NCI-H1048 (cell line): ENCODE data around the gene BST1.

ENCODE experiments used
- DNase-seq: peaks from one replicate; lab custom pipeline; 2025; lab: John Stamatoyannopoulos, UW

BST1 gene

DNA sequence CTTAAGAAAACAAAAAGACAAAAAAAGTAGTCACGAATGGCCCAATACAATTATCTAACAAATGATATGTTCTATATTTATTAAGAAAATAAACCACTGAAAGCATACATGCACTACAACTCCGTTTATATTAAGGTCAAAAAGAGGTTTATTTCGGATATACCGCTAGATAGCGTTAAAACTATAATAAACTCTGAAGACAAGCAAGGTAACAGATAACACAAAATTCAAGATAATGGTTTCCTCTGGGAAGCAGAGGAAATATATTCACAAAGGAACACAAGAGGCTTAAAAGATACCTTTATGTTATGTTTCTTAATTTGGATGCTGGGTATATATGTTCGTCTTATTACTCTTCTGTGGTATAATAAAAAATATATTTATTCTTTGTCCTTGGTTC, 26.0 kb upstream of the BST1 start:
- DNase-seq = no peak

DNA sequence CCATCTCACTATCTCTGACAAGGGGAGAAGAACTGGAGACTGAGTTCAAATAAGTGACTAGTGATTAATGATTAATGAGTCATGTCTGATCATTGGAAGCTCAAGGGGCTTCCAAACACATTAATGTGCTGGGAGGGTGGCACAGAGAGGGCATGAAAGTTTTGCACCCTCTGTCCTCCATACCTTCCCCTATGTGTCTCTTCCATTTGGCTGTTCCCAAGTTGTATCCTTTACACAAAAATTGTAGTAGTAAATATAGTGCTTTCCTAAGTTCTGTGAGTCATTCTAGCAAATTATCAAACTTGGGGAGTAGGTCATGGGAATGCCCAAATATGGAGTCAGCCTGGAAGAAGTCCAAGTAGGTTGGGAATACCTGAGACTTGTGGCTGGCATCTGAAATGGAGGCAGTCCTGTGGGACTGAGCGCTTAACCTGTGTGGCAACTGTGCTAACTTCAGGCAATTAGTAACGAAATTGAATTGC, 25.3 kb upstream of the BST1 start:
- no peak for DNase-seq

DNA sequence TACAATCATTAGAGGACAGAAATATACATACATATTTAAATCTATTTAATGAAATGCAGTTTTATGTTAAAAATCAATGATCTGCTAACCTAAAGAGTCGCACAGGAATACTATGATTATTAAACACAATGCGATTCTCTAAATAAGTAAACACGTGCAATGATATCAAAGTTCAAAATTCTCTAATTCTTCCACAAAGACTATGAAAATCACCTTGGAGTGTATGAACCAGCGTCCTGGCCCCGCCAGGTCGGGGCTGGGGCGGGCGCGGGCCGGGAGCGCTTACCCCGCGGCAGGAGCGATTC, 21.8 kb upstream of the BST1 start:
- no peak for DNase-seq

DNA sequence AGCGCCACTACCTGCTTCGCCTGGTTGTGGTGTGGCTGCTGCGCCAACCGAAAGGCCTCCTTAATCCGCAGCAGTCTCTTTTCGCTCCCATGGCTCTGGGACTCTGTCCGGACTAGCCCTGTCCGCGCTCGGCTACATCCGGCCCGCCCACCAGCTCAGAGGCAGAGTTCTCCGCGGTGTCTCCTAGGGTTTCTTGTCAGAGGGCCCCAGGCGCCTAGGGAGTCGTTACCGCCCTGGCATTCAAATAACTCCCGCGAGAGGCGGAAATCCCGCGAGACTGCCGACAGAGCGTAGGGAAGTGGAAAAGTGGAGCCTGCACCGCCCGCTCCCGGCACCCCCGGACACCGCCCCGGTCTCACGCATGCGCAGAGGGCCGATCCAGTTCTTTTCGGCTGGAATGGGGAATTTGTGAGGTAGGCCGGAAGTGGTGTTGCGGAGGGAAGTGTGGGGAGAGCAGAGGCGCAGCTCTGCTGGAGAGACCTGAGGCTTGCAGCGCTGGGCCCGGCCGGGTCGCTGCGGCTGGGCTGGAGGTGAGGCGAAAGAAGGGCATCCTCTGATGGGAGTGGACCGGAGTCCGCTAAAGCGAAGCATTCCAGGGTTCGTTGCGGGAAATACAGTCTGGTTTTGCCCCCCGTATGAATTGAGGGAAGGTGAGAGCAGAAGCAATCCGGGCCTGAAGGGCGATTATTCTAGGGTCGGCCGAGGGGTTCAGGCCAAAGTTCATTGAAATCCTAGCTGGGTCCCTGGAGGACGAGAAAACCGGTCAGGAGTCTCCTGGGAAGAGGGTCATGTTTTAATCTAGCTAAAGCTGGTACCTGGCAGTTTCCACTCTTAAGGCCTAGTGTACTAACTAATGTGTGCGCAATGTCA, 21.3 kb upstream of the BST1 start, which contains the start of gene FAM200B:
TSS of gene FAM200B (plus strand) at position 456 of the 870 bp plus-strand sequence. CDS start 5,151 bp downstream, outside the sequence.
- DNase-seq = peak; percentile 98

DNA sequence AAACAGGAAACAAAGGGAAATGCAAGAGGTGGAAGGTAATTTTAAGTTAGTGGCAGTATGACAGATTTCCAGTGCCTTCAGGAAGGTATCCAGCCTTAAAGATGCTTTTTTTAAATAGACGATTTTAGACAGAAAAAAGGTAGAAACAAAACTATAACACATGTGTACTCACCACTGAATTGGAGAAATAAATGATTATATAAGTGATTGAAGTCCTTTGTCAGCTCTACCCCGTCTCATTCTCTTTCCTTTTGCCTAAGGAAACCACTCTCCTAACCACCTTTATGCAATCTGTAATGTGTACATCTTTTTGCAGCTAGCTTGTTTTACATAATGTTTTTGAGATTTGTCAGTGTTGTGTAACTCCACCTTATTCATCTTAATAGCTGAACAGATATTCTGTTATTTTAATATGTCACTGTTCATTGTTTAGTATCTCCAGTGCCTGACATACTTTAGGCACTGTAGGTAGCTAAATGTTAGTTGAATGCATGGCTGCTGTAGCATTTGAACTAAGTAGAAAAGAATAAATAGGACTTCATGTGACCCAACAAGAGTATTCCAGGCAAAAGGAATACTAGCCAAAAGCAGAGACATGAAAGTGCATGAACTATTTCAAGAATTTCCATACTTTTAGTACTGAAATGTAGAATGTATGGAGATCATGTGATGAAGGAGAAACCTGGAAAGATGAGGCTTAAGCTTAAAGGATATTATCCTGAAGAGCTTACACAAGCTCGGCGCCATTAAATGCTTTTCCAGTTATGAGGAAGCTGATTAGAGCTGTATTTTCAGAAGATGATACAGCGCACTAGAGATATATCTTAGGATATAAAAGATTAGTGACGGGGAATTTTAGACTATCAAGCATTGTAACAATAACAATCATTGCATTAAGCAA, 20.4 kb upstream of the BST1 start:
- DNase-seq = no peak

DNA sequence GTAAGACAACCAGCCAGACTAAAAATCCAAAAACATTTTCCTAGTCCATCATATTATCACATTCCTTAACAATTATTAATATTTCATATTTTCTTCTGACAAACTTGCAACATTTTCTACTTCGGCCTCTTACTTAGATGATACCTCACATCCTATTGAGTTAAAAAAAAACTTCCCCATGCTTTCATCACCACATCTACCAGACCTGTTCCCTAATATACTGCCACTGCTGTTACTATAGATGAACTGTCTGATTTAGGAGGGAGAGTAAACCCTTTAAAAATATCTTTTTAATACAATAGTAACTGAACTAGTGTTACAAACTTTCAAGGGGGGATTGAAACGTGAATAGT, 19.7 kb upstream of the BST1 start:
- no peak for DNase-seq

DNA sequence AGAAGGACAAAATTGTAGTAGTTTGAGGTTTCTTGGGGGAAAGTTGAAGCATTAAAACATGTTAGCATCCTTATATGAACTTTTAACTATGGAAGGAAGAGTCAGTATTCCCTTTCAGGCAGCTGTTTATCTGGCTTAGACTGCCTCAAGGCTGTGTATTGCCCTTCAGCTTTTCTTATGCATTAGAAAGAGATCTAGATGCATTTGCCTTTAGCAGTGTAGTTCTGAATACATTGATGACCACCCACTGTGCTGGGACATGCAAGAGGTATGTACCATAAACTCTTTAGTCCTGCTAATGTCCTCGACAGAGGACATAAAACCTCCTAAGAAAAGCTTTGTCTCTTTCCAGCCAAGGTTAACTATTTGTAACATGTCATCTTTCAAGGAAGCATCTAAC, 18.4 kb upstream of the BST1 start:
- DNase-seq = no peak

GRCh38 chr4:15688051-15688450, 14.8 kb upstream of the BST1 start:
- DNase-seq = no peak

DNA sequence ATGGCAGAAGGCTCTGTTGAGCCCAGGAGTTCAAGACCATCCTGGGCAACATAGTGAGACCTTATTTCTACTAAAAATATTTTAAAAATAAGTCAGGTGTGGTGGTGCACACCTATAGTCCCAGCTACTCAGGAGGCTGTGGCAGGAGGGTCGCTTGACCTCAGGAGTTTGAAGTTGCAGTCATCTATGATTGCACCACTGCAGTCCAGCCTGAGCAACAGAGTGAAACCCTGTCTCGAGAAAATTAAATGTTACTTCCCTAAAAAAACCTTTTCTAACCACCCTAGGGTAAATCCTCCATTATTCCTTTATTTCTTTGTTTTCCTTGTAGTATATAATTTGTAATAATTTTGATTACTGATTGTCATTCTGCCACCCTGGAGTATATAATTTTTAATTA, 13.3 kb upstream of the BST1 start:
- no peak for DNase-seq

- DNase-seq = peak; percentile 24
Measured at GRCh38 chr4:15690020-15690809, 12.7 kb upstream of the BST1 start.

DNA sequence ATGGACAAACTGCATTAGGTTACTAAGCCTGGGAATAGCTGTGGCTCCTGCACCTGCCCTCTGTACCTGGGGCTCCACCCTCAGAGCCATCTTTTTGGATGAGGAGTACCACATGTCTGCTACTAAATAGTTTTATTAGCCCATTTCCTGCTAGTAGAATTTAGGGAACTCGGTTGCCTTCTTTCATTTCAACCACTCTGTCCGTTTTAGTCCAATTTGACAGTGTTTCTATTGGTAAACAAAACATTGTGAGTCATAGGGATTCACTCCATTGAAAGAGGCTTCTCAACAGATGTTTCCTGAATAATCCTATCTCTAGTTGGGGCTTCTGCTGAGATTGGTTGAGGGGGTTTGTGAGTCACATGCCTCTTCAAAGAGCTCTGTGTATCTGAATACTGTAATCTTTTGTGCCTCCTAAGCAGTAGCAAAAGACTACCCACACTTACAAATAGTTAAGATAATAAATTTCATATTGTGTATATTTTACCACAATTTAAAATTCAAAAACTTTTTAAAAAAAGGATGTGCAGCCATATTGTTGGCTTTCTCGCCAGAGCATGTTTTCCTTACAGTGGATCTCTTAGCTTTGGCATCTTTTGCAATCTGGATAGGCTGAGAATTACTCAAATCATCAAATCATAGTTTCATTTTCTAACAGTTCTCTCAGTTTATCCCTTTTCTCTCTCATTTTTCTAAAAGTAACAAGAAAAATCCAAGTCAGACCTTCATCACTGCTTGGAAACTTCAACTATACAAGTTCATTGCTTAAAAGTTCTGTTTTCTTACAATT, 11.3 kb upstream of the BST1 start:
- no peak for DNase-seq

DNA sequence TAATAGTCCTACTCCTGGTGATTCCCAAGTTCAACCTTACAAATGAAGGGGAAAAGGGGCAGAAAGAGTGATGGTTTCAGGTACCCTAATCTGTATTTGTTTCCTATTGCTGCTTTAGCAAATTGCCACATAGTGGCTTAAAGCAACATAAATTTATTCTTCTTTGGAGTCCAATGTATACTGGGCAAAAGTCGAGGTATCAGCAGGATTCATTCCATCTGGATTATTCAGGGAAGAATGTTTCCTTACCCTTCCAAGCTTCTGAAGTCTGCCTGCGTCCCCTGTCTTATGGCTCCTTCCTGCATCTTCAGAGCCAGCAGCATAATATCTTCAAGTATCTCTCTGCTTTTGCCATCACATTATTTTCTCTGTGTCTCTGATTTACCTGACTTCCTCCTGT, 10.3 kb upstream of the BST1 start:
- no peak for DNase-seq

DNA sequence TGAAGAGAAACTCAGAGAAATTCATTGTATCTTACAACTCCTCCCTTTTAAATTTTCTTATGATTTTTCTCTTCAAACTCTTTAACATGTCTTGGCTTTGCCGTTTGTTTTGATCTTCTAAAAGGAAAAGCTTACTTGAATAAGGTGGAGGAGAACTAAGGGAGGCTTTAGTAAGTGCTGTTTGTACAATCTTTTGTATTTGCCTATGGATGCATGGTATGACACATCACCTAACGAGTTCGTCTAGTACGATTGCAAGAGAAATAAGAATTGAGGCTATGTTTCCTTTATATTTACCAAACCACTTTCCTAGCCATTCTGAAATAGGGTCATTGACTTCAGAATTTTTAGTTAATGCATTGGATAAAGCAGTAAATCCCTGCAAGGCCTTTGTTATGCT, 8.4 kb upstream of the BST1 start:
- no peak for DNase-seq

GRCh38 chr4:15695240-15695699, 7.6 kb upstream of the BST1 start:
- DNase-seq = no peak

- DNase-seq = no peak
Measured at GRCh38 chr4:15695729-15696128, 7.1 kb upstream of the BST1 start.

DNA sequence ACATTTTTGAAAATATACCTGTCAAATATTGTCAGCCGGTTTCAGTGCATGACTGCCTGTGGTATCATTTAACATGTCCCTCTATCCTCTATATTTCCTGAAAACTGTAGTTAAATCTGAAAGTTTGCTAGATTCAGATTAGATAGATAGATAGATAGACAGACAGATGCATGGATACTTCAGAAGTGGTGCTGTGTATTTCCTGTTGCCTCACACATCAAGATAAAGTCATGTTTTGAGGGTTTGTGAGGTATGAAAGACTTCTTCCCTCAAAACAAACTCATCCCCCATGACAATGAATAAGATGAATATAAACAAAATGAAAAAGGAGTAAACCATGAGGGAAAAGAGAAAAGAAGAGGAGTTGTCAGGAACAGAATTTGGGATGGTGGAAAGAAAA, 6.0 kb upstream of the BST1 start:
- DNase-seq = no peak

GRCh38 chr4:15703439-15703838, 574 bp downstream of the BST1 start:
- no peak for DNase-seq

DNA sequence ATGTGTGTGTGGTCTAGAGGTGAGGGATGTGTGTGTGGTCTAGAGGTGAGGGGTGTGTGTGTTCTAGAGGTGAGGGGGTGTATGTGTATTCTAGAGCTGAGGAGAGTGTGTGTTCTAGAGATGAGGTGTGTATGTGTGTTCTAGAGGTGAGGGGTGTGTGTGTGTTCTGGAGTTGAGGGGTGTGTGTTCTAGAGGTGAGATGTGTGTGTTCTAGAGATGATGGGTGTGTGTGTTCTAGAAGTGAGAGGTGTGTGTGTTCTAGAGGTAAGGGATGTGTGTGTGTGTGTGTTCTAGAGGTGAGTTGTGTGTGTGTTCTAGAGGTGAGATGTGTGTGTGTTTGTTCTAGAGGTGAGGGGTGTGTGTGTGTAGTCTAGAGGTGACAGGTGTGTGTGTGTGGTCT, 1.3 kb downstream of the BST1 start:
- DNase-seq = no peak

DNA sequence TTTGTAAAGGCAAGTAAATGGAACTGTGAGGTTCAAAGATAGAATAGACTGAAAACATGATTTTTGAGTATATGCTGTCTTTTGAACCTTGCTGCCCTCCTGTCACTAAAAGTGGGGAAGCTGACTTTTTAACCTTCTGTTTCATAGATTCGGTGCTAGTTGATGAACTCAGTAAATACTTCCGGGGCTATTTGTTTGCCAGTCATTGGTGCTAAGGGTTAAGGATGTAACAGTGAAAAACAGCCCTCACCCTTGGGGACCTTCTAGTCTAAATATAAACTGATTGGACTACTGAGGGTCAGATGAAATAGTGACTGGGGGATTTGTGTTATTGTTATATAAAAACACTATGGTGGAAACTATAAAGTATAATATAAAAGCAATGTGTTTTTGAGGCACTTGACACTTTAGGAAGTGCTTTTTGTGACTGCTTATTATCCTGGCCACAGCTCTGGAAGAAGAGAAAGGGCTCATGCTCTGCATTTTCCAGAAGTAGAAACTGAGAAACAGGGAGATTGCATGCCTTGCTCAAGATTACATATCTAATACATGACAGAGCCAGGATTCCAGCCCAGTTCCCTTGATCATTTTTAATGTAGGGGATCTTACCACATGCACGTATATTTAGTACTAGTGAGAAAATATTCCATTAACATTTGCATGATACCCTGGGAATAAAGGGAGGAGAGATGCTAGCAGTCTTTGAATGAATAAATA, 3.9 kb downstream of the BST1 start:
- DNase-seq = no peak

DNA sequence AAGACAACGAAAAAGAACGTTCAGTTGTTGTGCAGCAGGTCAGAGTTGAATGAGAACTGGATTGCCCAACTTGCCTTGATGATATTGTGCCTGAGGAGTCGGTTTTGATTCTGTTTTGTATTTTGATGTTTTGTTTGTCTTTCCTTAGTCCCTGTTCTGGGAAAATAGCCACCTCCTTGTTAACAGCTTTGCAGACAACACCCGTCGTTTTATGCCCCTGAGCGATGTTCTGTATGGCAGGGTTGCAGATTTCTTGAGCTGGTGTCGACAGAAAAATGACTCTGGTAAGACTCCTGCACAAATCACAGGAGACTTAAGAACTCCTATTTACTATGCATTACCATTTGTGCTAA, 4.5 kb downstream of the BST1 start:
- no peak for DNase-seq

GRCh38 chr4:15711762-15712161, 8.9 kb downstream of the BST1 start:
- no peak for DNase-seq
